ENCODE results near the gene GATC.
A peak's percentile ranks its signal among the peaks of the same experiment; 100 is the strongest.

Gene GATC

DNA sequence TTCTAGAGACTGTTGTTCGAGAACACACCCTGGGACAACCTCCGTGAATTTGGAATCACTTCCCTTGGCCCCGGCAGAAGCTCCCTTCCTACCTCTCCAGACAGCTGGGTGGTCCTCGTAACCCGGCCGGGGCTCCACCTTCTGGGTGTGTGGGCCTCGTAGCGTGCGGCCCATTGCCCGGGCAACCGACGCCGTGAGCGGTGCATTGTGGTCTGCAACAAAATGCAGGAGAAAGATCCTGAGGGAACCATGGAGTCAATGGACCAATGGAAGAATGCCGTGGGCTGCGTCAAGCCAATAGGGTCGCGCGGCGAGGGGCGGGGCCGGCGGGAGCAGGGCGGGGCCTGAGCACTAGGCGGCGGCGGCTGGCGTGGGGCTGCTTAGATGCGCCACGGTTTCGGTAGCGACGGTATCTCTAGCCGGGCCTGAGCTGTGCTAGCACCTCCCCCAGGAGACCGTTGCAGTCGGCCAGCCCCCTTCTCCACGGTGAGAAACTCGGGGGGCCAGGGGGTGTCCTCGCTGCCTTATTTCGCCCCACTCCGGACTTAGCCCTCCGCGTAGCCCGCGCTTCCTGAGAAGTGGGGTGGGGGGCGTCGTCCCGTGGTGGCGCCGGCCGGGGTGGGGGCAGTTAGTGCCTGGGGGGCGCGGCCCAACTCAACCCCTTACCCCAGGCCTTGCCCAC lies 49.6 kb downstream of the GATC start, which contains the start of gene DYNLL1:
DYNLL1 (plus strand) TSS at position 383 of the 682 bp plus-strand sequence. CDS start 309 bp downstream, outside the sequence.
- DNase-seq (ENCODE audit: extremely low read depth in 1 of 2, low read depth in 1 of 2): peak; percentile 94 to 95

DNA sequence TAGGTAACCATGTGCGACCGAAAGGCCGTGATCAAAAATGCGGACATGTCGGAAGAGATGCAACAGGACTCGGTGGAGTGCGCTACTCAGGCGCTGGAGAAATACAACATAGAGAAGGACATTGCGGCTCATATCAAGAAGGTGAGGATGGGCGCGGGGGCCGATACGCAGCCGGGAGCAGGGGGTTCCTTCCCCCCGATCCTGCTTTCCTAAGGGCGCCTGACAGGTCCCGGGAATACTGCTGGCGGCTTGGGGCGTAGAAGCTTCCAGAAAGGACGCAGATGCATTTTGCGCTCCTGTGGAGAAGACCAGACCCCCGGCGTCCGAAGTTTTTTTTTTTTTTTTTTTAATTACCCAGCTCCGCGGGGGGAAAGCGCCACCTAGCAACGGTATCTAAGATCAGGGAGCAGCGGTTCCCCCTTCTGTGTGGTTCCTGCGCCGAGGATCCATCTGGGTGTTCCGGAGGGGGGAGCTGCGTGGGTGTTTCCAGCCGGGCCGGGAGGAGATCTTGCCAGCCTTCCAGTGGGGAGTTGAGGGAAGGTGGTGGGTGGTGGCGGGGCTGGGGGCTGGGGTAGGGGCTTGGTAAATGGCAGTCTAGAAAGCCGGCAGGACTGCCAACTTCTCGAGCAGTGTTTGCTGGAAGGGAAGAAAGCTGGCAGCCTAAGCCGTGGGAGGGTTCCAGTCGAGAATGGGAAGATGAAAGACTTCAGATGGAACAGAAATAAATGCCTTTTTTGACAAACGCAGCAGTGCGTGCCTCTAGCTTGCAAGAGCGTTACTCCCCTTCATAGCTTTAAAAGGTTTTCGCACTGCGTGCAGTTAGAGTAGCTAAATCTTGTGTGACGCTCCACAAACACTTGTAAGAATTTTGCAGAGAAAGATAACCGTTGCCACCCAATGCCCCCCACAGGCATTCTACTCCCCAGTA lies 50.4 kb downstream of the GATC start:
- peak in 1 of 2 donors; percentile 29 for DNase-seq (ENCODE audit: extremely low read depth in 1 of 2, low read depth in 1 of 2)

DNA sequence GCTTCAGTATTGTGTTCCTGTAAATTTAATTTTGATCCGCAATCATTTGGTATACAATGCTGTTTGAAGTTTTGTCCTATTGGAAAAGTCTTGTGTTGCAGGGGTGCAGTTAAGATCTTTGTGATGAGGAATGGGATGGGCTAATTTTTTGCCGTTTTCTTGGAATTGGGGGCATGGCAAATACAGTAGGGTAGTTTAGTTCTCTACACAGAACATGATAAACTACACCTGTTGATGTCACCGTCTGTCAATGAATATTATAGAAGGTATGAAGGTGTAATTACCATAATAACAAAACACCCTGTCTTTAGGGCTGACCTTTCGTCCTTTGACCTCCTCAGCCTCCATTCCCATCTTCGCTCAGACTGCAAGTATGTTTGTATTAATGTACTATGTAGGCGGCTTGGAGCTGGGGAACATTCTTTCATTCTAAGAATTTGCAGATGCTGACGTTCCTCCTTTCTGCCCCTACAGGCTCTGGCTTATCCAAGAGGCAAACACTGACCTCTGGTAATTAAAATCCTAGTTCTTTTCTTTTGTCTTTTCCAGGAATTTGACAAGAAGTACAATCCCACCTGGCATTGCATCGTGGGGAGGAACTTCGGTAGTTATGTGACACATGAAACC lies 51.4 kb downstream of the GATC start:
- no peak for DNase-seq (ENCODE audit: extremely low read depth in 1 of 2, low read depth in 1 of 2)

DNA sequence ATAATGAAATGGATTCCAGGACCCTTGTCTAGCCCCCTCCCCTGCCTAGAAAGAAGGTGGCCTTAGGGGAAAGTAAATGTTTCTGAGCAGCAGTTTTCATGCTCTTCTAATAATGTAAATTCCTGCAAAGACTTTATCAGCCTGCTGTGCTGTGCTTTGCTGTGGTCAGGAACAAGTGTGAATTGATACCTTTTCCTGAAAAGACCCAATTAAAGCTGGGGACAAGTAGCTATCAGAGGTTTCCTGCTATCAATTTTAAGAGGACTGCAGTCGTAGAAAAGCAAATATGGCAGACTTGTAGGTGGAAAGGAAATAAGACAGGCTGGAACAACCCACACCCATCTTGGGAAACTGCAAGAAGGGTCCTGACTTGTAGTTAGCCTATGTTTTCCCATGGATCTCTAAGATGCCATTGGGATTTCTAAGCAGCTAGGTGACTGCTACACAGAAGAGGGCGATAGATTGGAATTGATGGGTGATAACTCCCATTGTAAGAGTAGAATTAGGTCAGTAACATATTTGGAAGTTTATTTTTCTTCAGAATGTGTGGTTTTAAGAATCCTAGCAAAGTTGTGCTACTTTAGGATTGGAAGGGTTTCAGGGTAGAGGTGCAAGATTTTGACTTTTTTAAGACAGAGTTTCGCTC lies 52.7 kb downstream of the GATC start:
- DNase-seq (ENCODE audit: extremely low read depth in 1 of 2, low read depth in 1 of 2): no peak

DNA sequence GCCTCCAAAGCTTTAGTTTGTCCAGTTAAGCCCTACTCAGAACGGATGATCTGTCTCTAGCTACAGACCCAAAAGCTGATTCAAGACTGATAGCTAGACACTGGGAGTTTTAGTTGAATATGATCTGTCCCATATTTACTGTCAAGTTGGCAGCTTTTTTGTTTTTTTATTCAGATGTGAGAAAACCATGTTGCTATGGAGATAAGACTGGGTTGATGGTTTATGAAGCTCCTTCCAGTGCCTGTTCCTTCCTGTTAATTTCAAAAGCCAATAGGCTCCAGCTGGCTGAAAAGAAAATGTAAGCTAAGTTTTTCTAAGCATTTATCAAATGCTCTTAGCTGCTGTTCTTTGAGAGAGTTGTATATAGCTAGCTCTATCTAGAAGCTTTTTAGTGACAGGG lies 54.3 kb downstream of the GATC start:
- DNase-seq (ENCODE audit: extremely low read depth in 1 of 2, low read depth in 1 of 2): no peak

DNA sequence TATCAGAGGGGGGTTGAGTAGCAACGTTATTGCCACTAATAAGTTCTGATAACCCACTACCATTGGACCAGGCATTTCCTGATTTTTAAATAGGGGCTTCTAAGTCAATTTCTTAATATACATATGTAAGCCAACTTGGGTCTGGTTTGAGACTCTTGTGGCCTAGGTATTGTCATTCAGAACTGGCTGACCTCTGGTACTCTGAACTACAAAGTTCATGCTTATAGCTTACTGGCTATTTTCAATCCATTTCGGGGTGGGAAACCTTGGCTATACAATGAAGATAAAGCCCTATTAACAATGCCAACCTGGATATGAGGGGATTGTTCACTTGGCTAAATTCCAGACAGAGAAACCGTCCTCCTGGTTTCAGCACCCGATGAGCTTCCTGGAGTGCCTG lies 58.3 kb downstream of the GATC start:
- no peak for DNase-seq (ENCODE audit: extremely low read depth in 1 of 2, low read depth in 1 of 2)

DNA sequence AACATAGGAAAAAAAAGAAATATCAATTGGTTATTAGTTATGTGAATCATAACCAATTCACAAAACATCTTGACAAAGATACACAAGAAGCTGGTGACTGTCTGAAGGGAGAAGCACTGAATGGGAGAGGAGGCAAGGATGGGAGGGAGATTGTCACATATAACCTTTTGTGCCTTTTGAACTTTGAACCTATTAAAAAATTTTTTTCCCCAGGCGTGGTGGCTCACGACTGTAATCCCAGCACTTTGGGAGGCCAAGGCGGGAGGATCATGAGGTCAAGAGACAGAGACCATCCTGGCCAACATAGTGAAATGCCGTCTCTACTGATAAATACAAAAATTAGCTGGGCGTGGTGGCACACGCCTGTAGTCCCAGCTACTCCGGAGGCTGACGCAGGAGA lies 62.3 kb downstream of the GATC start:
- no peak for DNase-seq (ENCODE audit: extremely low read depth in 1 of 2, low read depth in 1 of 2)

Data from stimulated activated CD8-positive, alpha-beta memory T cell treated with anti-CD3 and anti-CD28 coated beads, Interleukin-7, amount 100 ng/mL, for 48 hours (primary cell).